NCI-H2081 treated with DMSO at 0.1 percent for 48 hours (cell line): Measurements from ENCODE around the gene HECTD1.
"Not testable (repeated sequence)": the region's sequence is repeated elsewhere in the genome, so short reads cannot be mapped to it uniquely, and the experiment has no call there.

Experiments
- DNase-seq: peaks from one replicate; lab custom pipeline; 2025; lab: John Stamatoyannopoulos, UW

Gene HECTD1

GRCh38 chr14:31142455-31143087, 65.0 kb downstream of the HECTD1 start:
- no peak for DNase-seq

- DNase-seq = no peak
Observed at GRCh38 chr14:31139301-31139847, 68.2 kb downstream of the HECTD1 start.

DNA sequence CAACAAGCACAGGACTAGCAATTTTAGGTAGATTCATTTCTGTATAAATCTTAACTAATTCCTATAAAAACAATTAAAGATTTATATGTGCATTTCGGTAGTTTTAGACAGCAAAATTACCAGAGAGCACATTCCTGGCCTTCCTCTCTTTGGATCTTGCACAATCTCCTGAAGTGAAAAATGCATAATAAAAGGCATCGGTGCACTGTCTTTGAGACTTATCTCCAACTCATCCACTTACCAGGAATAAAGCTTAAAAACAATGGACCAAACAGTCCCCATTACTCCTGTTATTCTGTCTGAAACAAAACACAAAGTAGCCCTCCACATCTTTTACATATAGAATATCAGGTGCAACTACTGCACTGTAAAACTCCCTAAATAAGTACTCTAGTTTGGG, 69.3 kb downstream of the HECTD1 start:
- no peak for DNase-seq

- DNase-seq = no peak
Observed at GRCh38 chr14:31137214-31137889, 70.2 kb downstream of the HECTD1 start.

DNA sequence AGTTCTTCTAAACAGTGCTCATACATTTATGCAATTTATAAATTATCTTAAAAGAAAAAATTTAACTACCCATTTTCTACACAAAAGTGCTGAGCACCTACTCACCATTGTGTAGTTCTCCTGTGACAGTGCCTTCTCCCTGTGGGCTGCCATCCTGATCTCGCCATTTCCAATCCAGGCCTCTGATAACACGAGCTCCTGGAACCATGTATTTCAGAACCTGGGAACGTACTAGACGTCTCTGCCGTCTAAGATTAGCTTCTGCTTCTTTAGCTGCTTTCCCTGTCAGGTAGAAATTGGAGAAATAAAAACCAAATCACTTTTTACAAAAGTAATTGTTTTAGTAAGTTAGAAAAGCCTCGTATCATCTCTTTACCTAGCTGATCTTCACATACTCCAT, 74.5 kb downstream of the HECTD1 start:
- DNase-seq = no peak

DNA sequence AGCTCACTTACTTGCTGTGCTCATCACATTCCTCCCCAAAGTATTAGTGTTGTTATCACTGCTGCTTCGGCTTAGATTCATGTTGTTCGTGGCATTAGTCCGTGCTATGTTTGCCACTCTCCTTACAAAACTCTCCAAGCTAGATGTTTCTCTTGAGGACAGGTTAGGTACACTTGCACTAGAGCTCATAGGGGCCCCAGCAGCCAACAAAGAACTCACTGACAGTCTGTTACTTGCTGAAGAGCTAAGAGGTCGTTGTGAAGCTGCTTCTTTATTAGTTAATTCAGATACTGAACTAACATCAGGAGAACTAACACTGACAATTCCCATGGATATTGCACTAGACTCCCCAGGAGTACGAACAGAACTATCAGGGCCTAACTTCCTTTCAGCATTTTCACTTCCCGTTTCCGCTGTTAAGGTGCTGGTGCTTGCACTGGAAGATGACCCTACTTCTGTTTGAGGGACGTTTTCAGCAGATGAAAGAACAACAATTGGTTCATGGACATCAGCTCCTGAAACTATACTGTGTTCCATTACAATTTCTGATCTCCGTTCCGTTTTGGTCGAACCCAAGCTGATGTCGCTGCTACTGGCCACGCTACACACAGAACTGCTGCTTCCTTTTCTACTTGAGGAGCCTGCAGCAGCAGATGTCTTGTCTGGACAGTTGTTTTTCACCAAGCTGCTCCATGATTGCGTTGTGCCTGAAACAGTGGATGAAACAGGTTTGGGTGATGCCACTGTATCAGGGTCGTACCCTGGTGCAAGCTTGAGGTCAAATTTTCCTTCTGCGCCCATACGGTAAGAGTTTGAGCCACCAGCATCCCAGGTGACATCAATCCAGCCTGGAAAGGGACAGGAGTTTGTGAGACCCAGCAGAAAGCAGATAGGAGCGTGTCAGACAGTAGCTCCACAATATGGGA, 78.7 kb downstream of the HECTD1 start:
- no peak for DNase-seq

- no peak for DNase-seq
Observed at GRCh38 chr14:31127690-31128089, 79.9 kb downstream of the HECTD1 start.

DNA sequence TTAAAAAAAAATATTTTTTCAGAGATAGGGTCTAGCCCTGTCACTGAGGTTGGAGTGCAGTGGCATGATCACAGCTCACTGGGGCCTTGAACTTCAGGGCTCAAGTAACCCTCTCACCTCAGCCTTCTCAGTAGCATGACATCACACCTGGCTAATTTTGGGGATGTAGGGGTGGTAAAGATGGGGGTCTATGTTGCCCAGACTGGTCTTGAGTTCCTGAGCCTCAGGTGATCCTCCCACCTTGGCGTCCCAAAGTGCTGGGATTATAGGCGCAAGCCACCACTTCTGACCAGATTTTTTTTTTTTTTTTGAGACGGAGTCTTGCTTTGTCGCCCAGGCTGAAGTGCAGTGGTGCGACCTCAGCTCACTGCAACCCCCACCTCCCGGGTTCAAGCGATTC, 80.9 kb downstream of the HECTD1 start:
- no peak for DNase-seq

DNA sequence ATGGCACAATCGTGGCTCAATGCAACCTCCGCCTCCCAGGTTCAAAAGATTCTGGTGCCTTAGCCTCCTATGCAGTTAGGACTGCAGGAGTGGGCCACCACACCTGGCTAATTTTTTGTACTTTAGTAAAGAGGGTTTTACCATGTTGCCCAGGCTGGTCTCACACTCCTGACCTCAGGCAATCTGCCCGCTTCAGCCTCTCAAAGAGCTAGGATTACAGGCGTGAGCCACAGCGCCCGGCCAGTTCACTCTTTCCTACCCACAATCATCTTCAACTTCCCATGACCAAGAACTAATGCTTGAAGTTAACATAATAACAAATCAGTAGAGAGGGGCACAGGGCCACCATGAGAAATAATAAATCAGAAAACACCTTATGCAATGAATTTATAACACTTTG, 82.4 kb downstream of the HECTD1 start:
- no peak for DNase-seq

GRCh38 chr14:31124197-31124596, 83.4 kb downstream of the HECTD1 start:
- no peak for DNase-seq

GRCh38 chr14:31122921-31123320, 84.7 kb downstream of the HECTD1 start:
- no peak for DNase-seq

GRCh38 chr14:31122098-31122611, 85.4 kb downstream of the HECTD1 start:
- DNase-seq = no peak

DNA sequence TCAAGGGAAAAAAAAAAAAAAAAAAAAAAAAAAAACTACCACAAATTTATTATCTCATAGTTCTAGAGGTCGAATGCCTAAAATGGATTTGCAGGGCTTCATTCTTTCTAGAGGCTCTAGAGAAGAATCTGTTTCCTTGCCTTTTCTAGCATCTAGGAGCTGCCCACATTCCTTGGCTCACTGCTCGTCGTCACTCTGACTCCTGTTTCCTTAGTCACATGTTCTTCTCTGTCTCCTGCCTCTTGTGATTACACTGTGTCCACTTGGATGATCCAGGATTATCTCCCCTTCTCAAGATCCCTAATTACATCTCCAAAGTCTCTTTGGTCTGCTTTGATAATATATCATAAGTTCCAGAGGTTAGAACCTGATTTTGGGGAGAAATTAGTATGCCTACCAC, 88.7 kb downstream of the HECTD1 start:
- no peak for DNase-seq

DNA sequence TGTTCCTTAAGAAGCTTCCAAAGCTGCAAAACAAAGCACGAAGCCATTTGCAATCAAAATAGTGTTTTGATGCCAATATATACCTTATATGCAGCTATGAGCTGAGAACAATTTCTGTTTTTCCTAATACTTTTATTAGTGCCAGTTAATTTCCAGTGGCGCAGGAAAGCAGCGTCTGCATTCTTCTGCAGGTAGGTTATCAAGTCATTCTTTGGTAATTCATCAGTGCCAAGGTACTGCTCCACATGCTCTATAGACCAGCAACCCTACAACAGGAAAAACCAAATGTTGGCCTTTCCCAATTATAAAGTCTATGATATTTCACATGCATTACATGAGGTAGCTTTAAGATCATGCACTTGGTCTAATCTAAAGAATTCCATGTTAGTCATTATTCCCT, 93.8 kb downstream of the HECTD1 start:
- no peak for DNase-seq

DNA sequence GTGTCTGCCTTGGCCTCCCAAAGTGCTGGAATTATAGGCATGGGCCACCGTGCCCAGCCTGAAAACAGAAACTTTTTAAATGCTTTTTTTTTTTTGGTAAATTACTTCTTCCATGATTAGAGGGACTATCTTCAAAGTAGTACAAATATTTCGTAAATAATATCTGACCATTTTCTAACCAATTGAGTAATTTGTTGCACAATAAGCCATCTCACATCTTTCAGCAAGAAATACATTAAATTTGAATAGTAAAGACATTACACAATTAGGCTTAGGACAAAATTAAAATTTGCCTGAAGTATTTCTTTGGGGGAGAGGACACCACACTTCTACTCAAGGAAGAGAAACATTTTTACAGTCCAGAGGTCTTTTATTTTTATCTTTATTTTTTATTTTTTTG, 96.7 kb downstream of the HECTD1 start:
- DNase-seq = no peak

- no peak for DNase-seq
Observed at GRCh38 chr14:31109257-31109656, 98.3 kb downstream of the HECTD1 start.

DNA sequence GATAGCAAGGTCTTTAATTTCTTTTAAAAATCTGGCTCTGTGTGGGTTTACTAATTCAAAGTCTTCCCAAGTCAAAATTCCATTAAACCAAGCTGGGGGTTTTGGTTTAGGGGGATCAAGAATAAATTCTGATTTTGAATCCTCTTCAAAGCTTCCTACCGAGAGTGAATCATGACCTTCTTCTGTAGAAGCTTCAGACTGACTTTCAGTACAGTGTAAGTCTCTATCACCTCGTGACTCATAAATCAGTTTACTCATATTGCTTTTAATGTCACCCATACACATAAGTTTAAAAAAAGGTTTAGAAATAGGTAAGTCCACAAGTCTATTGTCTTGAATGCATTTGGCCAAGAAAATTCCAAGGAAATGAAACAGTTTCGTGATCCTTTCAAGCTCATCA, 100.8 kb downstream of the HECTD1 start:
- DNase-seq = no peak

DNA sequence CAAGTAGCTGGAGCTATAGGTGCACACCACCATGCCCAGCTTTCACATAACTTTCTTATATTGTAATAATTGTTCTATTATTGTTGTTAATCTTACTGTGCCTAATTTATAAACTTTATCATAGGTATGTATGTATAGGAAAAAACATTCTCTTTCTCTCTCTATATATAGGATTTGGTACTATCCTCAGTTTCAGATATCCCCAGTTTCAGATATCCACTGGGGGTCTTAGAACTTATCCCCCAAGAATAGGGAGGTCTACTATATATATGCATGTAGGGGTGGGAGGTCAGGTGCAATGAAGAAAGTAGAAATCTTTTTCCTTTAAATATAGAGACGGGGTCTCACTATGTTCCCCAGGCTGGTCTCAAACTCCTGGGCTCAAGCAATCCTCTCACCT, 110.5 kb downstream of the HECTD1 start:
- DNase-seq = no peak

DNA sequence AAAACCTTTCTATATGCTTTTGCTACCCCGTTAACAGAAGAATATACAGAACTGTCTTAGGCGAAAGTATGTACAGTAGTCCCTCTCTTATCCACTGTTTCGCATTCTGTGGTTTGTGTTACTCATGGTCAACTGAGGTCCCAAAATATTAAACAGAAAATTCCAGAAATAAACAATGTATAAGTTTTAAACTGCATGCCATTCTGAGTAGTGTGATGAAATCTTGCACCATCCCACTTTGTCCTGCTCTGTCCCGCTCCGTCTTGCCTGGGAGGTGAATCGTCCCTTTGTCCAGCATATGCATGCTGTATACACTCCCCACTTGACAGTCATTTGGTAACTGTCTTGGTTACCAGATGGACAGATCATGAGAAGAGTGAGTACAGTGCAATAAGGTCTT, 111.3 kb downstream of the HECTD1 start:
- no peak for DNase-seq

DNA sequence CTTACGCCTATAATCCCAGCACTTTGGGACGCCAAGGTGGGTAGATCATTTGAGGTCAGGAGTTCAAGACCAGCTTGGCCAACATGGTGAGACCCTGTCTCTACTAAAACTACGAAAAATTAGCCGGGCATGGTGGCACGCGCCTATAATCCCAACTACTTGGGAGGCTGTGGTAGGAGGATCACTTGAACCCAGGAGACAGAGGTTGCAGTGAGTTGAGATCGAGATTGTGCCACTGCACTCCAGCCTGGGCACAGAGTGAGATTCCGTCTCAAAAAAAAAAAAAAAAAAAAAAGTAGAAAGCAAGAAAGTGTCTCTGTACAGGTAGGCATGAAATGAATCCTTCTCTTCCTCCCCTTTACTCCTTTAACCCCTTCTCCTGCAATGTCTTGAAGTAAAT, 111.8 kb downstream of the HECTD1 start:
- DNase-seq = not testable (repeated sequence)

DNA sequence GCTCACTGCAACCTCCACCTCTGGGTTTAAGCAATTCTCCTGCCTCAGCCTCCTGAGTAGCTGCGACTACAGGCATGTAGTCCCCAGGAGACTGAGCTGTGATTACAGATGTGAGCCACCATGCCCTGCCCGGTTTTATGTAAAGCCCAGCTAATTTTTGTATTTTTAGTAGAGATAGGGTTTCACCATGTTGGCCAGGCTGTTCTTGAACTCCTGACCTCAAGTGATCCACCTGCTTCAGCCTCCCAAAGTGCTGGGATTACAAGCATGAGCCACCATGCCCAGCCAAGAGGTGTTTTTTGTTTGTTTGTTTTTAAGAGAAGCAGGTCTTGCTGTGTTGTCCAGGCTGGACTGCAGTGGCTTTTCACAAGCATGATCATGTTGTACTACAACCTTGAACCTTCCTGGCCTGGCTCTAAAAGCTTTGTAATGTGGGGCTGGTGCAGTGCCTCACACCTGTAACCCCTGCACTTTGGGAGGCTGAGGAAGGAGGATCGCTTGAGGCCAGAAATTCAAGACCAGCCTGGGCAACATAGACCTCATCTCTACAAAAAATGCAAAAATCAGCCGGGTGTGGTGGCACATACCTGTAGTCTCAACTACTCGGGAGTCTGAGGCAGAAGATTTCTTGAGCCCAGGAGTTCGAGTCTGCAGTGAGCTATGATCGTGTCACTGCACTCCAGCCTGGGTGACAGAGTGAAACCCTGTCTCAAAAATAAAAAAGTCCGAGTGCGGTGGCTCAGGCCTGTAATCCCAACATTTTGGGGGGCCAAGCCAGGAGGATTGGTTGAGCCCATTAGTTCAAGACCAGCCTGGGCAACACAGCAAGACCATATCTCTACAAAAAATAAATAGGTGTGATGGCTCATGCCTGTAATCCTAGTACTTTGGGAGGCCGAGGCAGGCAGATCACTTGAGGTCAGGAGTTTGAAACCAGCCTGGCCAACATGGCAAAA, 113.4 kb downstream of the HECTD1 start:
- DNase-seq = not testable (repeated sequence)
